ENCODE data around the gene SYNJ1. TPM values are rescaled to one million over a fixed set of nuclear protein-coding genes. Genes with fewer than 3 reads are reported as not detected.

Gene SYNJ1
- total and polyA plus RNA-seq, 9 of the 15 experiments (the other 6 are each of a cell fraction or from before 2014, with no cell fraction given): 2.4 to 10.6 (median 5.6) TPM

DNA sequence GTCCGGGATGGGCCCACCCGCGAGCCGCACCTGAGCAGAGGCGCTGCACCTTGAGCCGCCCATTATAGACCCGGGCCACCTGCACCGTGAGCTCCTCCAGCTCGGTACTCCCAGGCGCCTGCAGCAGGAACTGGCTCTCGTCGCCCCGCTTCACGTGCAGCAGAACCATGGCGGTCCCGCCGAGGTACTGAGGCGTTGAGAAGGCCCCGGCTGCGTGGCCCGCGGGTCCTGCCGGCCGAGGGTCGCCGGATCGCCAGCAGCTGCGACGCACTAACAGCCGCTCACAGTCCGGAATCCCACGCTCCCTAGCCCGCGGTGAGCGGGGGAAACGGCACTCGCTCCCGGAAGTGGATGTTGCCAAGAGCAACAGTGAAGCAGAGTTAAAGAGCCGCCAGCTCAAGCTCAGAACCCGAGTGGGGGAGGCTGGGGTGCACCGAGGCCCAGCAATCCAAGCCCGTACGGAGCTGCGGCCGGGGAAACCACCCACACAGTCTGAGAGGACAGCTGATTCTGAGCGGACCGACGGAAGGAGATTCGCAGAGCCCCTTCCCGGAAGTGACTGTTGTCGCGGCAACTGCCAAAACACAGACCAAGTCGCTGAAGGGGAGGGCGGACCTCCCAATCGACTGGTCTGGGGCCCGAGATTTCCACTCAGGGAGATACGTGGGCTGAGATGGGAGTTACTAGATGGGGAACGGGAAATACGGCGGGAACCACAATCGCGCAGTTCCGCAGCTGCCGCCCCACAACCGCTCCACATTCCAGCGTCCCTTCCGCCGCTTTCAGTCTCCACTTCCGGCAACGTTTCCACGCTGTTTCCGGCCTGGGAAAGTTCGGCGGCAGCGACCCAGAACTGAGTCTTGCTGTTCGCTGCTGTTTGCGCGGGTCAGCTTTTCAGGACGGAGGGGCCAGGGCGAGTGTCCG is 115.5 kb downstream of the SYNJ1 start, which contains the start of gene CFAP298 (continued):
- TF ChIP-seq GTF3C2 (IDR thresholded peaks at IDR 0.05; ENCODE audit: borderline replicate concordance, extremely low read depth, insufficient read length) (no peak), CREM (IDR thresholded peaks at IDR 0.05; ENCODE audit: low read depth) (peak; percentile 63), MXI1 (IDR thresholded peaks at IDR 0.05; ENCODE audit: low read depth, low read length) (peak; percentile 83), ZNF717 (CRISPR knock-in tag; IDR thresholded peaks at IDR 0.05) (no peak), SRSF1 (IDR thresholded peaks at IDR 0.05; ENCODE audit: low read depth, low read length) (no peak), FOS (IDR thresholded peaks at IDR 0.05; ENCODE audit: extremely low read depth, insufficient read length) (no peak), TAL1 (IDR thresholded peaks at IDR 0.05) (no peak), STAT5A (IDR thresholded peaks at IDR 0.05; ENCODE audit: borderline replicate concordance, low read length) (0 out of 2 replicates have a peak, but pooled peaks have one; percentile 29), ZSCAN32 (CRISPR knock-in tag; IDR thresholded peaks at IDR 0.05) (no peak), MAX (CRISPR knock-in tag; IDR thresholded peaks at IDR 0.05) (peak; percentile 73), ZKSCAN1 (IDR thresholded peaks at IDR 0.05; ENCODE audit: low read depth, low read length) (no peak; the same call in 1 of the 2 replicates), MNT (conservative IDR thresholded peaks at IDR 0.05) (peak; percentile 99), MEF2D (tag; conservative IDR thresholded peaks at IDR 0.05; ENCODE audit: low read depth) (no peak), TSC22D4 (tag; IDR thresholded peaks at IDR 0.05) (no peak), GABPA (tag; conservative IDR thresholded peaks at IDR 0.05; ENCODE audit: low read depth) (peak; percentile 99), POLR2AphosphoS5 (IDR thresholded peaks at IDR 0.05; ENCODE audit: control insufficient read depth, insufficient read depth, low read depth, low read length) (peak; percentile 72)
- TF ChIP-seq, protein P1, sequence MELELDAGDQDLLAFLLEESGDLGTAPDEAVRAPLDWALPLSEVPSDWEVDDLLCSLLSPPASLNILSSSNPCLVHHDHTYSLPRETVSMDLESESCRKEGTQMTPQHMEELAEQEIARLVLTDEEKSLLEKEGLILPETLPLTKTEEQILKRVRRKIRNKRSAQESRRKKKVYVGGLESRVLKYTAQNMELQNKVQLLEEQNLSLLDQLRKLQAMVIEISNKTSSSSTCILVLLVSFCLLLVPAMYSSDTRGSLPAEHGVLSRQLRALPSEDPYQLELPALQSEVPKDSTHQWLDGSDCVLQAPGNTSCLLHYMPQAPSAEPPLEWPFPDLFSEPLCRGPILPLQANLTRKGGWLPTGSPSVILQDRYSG (tag; conservative IDR thresholded peaks at IDR 0.05; ENCODE audit: low read depth): 0 out of 2 replicates have a peak, but pooled peaks have one; percentile 11
- TF ChIP-seq, protein P2, sequence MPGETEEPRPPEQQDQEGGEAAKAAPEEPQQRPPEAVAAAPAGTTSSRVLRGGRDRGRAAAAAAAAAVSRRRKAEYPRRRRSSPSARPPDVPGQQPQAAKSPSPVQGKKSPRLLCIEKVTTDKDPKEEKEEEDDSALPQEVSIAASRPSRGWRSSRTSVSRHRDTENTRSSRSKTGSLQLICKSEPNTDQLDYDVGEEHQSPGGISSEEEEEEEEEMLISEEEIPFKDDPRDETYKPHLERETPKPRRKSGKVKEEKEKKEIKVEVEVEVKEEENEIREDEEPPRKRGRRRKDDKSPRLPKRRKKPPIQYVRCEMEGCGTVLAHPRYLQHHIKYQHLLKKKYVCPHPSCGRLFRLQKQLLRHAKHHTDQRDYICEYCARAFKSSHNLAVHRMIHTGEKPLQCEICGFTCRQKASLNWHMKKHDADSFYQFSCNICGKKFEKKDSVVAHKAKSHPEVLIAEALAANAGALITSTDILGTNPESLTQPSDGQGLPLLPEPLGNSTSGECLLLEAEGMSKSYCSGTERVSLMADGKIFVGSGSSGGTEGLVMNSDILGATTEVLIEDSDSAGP (CRISPR knock-in tag; IDR thresholded peaks at IDR 0.05): 0 out of 2 replicates have a peak, but pooled peaks have one; percentile 67

Data from K562 (cell line).